Measurements from ENCODE around the gene MICB. TPM values are rescaled to one million over a fixed set of nuclear protein-coding genes. Genes with fewer than 3 reads are reported as not detected.
"Not testable (repeated sequence)": the region's sequence is repeated elsewhere in the genome, so short reads cannot be mapped to it uniquely, and the experiment has no call there.

MICB gene
- total RNA-seq, 6 experiments from 2014 or later, result 0.48 to 2.0 (median 1.2) TPM

DNA sequence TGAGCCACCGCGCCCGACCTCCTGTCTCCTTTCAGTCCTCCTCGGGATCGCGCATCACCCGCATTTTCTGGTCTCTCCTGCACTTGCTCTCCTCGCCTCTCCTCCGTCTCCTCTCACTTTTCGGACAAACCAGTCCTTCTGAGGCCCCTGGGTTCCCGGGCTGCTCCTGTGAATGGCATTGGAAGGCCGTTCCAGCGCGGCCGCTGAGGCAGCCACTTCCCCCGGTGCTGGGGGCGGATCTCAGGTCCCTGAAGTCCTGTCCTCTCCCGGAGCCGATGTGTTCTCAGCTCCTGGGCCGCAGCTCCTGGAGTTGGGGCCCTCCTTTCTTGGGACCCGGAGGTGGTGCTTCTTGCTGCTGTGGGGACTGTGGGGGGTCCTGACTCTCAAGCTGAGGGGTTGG, 803 bp downstream of the MICB start:
- Histone ChIP-seq H3K36me3 (no peaks in the 10 kb centered on the region), H3K4me3 (no peak overlapping the region), H3K9me3 (no peaks in the 10 kb centered on the region), H3K27me3 (no peaks in the 10 kb centered on the region), H3K4me1 (no peaks in the 10 kb centered on the region), H3K27ac (no peak overlapping the region)
- no peak for TF ChIP-seq POLR2A (IDR thresholded peaks at IDR 0.05)
- TF ChIP-seq, protein P1, sequence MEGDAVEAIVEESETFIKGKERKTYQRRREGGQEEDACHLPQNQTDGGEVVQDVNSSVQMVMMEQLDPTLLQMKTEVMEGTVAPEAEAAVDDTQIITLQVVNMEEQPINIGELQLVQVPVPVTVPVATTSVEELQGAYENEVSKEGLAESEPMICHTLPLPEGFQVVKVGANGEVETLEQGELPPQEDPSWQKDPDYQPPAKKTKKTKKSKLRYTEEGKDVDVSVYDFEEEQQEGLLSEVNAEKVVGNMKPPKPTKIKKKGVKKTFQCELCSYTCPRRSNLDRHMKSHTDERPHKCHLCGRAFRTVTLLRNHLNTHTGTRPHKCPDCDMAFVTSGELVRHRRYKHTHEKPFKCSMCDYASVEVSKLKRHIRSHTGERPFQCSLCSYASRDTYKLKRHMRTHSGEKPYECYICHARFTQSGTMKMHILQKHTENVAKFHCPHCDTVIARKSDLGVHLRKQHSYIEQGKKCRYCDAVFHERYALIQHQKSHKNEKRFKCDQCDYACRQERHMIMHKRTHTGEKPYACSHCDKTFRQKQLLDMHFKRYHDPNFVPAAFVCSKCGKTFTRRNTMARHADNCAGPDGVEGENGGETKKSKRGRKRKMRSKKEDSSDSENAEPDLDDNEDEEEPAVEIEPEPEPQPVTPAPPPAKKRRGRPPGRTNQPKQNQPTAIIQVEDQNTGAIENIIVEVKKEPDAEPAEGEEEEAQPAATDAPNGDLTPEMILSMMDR (IDR thresholded peaks at IDR 0.05), result no peak
- WGBS (ENCODE audit: insufficient coverage, low coverage, low lambda C conversion rate, missing lambda C conversion rate), result 19% methylated on average over 15 of the region's 21 CpGs
- intact Hi-C loops (cut with DNase I), result no loop called here
- DNase-seq (no peak), ATAC-seq (no peak)

DNA sequence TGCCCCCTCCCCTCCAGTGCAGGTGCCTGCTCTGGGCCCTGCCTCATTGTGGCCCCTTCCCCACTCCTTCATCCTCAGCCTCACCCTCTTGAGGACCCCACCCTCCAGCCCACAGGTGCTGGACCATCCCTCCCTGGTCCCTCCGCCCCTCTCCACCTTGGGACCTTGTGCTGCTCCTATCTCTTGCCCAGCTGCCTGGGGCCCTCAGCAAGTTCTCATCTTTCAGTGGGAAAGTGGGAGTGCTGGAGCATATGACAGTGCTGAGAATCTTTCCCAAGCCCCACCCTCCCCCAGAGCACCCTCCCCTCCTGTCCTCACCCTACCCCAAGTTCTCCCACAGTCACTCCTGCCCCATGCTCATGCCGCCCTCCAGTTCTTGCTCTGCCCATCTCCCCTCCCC, 1.7 kb downstream of the MICB start:
- intact Hi-C loops (cut with DNase I); H3K9me3 ChIP-seq; H3K4me3 ChIP-seq; ATAC-seq; H3K27me3 ChIP-seq; H3K36me3 ChIP-seq; H3K27ac ChIP-seq; DNase-seq; H3K4me1 ChIP-seq: not testable (repeated sequence)
- WGBS (ENCODE audit: insufficient coverage, low coverage, low lambda C conversion rate, missing lambda C conversion rate), result 100% methylated on average over 1 of the region's 2 CpGs

DNA sequence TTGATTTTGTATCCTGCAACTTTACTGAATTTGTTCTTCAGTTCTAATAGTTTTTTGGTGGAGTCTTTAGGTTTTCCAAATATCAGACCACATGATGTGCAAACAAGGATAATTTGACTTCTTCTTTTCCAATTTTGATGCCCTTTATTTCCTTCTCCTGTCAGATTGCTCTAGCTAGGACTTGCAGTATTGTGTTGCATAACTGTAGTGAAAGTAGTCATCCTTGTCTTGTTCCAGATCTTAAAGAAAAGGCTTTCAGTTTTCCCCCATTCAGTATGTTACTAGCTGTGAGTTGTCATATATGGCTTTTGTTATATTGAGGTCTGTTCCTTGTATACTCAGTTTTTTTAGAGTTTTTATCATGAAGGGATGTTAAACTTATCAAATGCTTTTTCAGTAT, 4.6 kb downstream of the MICB start:
- H3K36me3 ChIP-seq, result no peaks in the 10 kb centered on the region
- TF ChIP-seq, protein P1 (IDR thresholded peaks at IDR 0.05), result no peak
- TF ChIP-seq POLR2A (IDR thresholded peaks at IDR 0.05), result no peak

DNA sequence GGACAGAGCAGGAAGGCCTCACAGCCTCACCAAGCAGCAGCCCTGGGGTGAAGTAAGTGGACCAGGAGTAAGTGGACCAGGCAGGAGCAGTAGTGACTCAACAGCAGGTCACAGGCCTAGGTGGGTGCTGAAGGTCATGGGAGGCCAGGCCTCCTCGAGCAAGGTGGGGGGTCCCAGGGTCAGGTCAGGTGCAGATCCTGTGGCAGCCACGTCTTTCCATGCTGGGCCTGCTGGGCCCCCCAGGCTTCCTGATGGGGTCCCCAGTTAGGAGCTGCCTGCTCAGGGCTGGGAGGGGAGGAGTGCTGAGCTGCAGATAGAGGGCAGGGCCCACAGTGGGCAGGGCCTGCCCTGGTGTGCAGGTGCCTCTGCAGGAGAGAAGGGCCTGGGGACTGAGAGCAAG, 11.1 kb downstream of the MICB start:
- H3K27me3 ChIP-seq; intact Hi-C loops (cut with DNase I); ATAC-seq; H3K4me3 ChIP-seq; H3K4me1 ChIP-seq; H3K36me3 ChIP-seq; H3K9me3 ChIP-seq; H3K27ac ChIP-seq; DNase-seq: not testable (repeated sequence)
- WGBS (ENCODE audit: insufficient coverage, low coverage, low lambda C conversion rate, missing lambda C conversion rate), result no CpG with 5 or more reads among the region's 2 CpGs

More for the DNA sequence above, 4.6 kb downstream of the MICB start:
- Histone ChIP-seq H3K9me3 (no peaks in the 10 kb centered on the region), H3K4me1 (no peaks in the 10 kb centered on the region), H3K27ac (no peak overlapping the region), H3K4me3 (no peak overlapping the region), H3K27me3 (no peaks in the 10 kb centered on the region)
- intact Hi-C loops (cut with DNase I), result no loop called here
- ATAC-seq (no peak), DNase-seq (no peak)

DNA sequence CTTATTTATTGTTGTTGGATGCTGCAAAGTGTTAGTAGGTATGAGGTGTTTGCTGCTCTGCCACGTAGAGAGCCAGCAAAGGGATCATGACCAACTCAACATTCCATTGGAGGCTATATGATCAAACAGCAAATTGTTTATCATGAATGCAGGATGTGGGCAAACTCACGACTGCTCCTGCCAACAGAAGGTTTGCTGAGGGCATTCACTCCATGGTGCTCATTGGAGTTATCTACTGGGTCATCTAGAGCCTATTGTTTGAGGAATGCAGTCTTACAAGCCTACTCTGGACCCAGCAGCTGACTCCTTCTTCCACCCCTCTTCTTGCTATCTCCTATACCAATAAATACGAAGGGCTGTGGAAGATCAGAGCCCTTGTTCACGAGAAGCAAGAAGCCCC, 12.1 kb downstream of the MICB start:
- Histone ChIP-seq H3K27me3 (no peaks in the 10 kb centered on the region), H3K9me3 (no peaks in the 10 kb centered on the region), H3K27ac (no peak overlapping the region), H3K36me3 (peaks cover 0 to 5% (median 0%) of the 10 kb centered on the region in 4 donors), H3K4me1 (no peaks in the 10 kb centered on the region), H3K4me3 (no peak overlapping the region)
- no peak for DNase-seq
- no peak for ATAC-seq
- TF ChIP-seq, protein P1 (IDR thresholded peaks at IDR 0.05), result no peak
- no peak for TF ChIP-seq POLR2A (IDR thresholded peaks at IDR 0.05)
- 69% methylated on average over 4 of the region's 4 CpGs for WGBS (ENCODE audit: insufficient coverage, low coverage, low lambda C conversion rate, missing lambda C conversion rate)
- intact Hi-C loops (cut with DNase I), result no loop called here
